Cortex of kidney (tissue), 1 donor: ENCODE measurements around the gene TMEM98.
"Not testable (repeated sequence)": the region's sequence is repeated elsewhere in the genome, so short reads cannot be mapped to it uniquely, and the experiment has no call there.

Source experiments
- DNase-seq: peaks from one replicate; lab custom pipeline; 2025; lab: John Stamatoyannopoulos, UW

The TMEM98 gene, protein sequence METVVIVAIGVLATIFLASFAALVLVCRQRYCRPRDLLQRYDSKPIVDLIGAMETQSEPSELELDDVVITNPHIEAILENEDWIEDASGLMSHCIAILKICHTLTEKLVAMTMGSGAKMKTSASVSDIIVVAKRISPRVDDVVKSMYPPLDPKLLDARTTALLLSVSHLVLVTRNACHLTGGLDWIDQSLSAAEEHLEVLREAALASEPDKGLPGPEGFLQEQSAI

DNA sequence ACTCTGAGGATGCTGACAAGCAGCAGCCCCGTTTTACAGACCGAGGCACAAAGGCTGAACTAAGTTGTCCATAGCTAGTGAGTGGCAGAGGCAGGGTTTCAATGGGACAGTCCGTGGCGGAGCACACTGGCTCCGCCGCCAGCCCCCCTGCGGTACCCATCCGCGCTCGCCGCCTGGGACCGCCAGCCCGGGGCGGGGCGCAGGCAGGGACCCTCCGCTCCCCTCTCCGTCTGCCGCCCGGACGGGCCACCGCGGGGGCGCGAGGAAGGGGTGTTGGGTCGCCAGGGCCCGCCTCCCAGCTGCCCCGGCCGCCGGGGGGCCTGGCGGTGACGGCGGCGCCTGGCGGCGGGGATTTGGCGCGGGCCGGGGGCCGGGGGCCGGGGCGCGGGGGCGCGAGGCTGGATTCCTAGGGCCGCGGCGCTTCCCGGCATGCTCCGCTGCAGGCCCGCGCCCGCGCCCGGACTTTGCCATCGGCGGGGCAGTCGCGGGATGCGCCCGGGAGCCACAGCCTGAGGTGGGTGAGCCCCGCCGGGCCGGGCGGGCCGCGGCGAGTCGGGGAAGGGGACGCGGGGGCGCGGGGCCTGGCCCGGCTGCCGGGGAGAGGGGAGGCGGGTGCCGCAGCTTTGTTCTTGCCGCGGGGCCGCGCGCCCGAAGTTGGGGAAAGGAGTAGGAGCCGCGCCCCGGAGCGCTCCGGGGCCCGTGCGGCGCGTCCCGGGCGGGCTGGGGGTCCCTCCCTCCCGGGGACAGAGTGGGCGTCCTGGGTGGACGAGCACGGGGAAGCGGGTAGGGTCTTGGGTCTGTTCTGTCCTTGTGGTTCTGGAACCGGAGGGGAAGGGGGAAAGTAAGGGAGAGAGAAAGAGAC is at the start of gene TMEM98:
TMEM98 (plus strand) TSS at position 430 of the 862 bp plus-strand sequence. CDS start 3,376 bp downstream, outside the sequence.
- DNase-seq = no peak

DNA sequence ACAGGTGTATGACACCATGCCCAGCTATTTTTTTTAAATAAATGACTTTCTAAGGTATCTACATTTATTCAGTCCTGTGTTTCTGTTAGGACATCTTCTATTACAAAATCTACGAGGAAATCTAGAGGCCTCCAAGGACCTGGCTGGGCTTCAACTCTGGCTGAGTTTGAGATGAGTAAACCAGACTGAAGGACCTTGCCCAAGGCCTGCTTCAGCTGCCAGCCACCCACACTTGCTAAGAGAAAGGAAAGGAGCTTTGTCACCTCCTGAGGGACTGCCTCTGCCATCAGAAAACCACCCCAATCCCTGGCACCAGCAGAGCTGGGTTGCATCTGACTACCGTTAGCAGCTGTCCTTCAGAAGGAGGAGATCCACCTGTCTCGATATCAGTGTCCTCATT is 49.7 kb upstream of the TMEM98 start:
- DNase-seq = no peak

DNA sequence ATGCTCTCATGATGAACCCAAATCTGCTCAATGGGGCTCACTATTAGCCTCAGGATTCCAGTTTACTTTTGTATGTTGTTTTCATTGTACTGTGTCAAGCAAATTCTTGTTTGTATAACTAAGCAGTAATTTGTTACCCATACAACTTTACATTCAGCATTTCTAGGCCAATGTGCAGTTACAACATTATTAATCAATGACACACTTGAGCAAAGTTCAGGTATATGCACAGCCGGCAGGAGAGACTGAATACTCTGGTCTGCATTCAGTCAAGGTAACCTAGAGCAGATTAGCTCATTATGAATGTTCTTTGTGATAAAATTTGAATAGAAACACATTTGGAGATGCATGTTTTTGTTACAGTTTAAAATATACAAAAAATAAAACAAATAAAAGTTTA is 48.8 kb upstream of the TMEM98 start:
- no peak for DNase-seq

DNA sequence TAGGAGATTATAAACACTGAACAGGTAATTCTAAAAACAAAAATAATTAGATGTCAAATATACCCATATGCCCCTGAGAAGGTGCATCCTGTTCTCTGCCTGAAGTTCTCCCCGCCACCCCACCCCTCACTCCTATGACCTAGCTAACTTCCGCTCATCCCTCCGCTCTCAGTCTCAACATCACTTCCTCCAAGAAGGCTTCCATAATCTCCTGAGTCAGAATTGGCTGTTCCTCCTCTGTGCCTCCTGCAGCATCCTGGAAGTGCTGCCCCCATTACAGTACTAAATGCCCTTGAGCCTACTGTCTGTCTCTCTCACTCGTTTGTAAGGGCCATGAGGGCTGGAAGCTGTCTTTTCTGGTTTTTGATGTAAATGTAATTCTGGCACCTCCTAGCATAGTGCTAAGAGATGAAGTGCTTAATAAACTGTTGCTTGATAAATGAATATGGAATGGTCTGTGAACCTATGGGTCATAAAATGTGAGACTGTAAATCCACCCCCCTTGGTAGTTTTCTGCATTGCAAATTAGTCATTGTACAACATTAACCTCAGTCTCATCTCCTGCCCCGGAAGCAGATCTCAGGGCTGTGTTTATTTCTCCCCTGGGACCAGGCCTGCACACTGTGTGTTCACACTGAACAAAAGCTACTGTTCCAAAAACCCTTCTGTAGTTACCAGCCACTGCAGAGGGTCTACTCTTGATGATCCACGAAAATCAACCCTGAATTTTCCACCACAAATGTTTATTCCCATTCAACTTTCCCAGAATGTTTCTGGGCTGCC is 47.1 kb upstream of the TMEM98 start:
- DNase-seq = no peak

DNA sequence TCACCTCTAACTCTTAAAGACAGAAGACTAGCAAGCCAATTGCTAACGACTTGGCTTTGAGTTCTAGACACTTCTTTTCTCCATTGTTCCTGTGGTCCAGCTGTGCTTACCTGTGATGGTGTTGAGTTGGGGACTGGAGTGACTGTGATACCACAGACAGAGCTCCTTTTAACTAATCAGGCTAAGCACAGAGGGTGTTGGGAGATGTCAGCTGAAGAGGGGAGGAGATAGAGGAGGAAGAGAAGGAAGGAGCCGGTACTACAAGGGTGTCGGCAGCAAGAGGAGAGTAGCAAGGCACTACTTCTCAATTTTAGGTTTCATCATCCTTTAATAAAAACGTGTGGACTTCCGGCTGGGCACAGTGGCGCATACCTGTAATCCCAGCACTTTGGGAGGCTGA is 45.9 kb upstream of the TMEM98 start:
- DNase-seq = no peak

DNA sequence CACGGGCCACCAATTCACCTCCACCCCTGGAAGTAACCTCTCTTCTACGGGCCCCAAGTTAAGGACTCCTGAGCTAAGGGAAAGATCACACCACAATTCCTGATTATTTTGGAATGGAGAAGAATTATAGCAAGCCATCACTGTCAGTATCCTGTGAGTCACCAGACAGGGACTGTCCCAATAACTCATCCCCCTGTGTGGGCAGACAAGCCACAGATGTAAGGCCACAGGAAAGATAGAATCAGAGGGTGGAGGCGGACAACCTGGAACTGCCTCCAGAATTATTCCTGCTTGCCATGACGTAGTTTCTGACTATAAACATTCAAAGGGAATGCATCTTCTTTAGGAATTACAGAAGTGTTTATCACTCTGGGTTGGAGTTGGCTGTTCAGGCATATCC is 45.2 kb upstream of the TMEM98 start:
- DNase-seq = no peak

DNA sequence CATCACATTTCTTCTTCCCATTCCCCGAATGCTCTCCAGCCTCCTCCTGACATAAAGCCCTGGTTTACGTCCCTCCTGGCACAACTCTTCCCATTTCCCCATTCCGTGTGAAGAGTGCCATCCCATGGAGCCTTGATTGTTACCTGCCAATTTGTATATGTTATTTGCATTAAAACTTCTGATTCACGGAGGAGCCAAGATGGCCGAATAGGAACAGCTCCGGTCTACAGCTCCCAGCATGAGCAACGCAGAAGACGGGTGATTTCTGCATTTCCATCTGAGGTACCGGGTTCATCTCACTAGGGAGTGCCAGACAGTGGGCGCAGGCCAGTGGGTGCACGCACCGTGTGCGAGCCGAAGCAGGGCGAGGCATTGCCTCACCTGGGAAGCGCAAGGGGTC is 41.0 kb upstream of the TMEM98 start:
- DNase-seq = not testable (repeated sequence)

DNA sequence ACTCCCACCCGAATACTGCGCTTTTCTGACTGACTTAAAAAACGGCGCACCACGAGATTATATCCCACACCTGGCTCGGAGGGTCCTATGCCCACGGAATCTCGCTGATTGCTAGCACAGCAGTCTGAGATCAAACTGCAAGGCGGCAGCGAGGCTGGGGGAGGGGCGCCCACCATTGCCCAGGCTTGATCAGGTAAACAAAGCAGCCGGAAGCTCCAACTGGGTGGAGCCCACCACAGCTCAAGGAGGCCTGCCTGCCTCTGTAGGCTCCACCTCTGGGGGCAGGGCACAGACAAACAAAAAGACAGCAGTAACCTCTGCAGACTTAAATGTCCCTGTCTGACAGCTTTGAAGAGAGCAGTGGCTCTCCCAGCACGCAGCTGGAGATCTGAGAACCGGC is 40.5 kb upstream of the TMEM98 start:
- not testable (repeated sequence) for DNase-seq

DNA sequence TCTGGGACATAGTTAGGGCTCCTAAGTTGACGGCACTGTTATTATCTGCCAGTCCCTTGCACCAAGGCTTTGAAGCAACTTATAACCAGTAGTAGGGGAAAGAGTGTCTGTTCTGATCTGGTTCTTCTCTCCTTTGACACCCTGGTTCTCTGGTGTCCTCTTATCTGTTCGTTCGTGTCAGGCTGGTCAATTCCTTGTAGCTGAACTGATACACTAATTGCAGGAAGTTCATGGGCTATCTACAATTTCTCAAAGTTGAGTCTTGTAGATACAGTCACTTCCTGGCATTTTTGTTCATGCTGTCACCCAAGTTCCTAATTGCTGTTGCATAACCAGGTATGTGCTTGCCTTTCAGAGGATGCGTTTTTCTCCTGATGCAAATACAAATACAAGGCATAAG is 33.7 kb upstream of the TMEM98 start:
- no peak for DNase-seq

DNA sequence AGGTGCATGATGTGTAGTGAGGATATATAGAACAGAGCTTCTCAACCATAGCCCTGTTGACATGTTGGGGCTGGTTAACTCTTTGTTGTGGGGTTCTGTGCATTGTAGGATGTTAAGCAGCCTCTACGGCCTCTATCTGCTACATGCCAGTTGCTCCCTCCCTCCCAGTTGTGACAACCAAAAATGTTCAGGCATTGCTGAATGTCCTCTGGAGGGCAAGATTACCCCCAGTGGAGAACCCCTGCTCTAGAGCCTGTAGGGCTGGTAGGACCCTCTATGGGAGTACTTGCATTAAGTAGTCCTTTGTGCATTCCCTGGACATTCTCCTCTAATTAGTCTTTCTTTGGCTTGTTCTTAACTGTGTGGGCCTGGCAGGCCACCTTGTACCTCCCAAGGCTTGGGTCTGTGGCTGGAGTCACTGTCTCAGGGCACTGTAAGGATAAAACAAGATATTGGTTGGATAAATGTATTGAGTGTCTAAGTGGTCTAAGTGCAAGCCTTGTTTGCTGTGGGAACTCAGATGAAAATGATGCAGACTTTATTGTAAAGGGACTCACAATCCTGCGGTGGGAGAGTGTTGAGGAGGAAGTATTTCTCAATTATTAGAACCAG is 31.2 kb upstream of the TMEM98 start:
- no peak for DNase-seq

DNA sequence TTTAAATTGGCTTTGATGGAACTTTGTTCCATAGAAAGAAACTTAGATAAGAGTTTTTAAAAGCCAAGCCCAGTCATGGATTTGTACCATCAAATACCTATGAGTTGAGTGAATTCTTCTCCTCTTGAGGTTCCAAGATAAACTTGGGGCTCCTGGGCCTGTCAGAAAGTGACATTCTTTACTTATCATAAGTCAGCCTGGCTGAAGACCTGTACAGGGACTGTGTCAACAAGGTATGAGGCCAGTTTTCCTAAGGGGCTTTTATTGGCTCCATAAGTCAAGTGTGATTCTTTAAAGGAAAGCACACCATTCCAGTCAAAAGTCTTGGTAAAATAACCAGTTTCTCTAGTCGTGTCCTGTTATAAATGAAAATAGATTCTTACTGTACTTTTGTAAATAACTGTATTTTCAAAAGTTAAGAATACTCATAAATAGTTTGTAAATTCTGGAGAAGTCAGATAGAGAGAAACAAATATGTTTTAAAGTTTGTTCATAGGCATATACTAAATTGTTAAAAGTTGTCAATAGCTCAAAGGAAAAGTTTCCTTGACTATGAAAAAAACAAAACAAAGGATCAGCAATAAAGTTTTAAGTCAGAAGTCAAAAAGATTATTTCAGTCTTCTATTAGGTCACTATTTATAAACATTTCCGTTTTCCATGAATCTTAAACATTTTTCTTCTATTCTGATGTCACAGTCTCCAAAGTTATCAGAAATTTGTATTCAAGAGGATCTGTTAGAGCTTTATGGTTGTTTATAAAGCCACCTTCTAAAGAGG is 28.5 kb upstream of the TMEM98 start:
- DNase-seq = no peak

DNA sequence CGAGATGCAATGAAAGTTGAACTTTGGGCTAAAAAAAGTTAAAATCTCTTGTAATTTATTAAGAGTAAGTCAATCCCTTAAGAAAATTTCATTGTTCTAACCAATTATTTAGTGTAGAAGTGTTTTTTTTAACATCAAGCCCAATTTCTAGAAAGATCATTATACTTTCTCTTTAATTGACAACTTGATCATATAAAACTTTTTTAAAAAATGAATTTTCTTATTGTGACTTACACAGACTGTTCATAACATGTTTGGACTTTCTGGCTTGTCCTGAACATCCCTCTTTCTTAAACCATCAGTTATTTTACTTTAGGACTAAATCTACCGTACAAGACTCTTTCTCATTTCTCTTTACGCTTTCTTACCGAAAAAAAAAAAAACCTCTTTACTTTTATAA is 26.2 kb upstream of the TMEM98 start:
- no peak for DNase-seq

DNA sequence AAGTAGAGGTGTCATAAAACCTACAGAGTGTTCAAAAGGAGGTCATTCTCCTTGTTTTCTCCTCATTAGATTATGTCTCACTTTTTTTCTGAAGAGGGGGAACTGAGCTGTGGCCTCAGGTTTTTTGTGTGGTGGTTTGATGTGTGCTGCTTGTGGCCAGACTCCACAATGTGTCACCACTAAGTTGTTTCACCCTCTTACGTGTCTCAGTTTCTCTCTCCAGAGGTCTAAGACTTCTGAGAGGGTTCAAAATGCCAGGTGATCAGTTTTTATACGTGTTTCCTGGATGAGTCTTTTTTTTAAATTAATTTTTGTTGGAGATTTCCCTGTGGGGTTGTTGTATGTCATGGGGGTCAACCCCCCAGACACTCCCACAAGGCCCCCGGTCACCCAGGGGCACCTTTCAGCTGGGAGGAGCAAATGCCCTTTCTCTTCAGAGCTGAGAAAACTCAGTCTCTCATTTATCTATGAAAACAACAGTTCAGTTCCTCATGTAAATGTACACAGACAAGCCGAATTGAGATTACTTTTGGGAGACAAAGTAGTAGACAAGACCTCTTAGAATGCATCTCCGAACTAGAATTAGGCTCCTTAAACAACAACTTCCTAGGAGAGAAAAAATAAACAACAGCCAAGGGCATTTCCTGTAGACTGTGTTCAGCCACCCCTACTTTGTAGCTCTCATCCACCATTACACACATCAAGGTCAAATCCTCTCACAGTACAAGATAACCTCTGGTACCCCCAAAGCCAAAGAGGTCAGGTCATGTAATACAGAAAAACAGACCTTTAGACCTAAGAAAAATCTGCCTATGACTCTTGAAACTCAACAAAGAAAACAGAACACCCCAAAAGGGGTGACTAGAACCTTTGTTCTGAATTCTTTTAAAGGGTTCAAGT is 23.9 kb upstream of the TMEM98 start:
- DNase-seq = no peak

DNA sequence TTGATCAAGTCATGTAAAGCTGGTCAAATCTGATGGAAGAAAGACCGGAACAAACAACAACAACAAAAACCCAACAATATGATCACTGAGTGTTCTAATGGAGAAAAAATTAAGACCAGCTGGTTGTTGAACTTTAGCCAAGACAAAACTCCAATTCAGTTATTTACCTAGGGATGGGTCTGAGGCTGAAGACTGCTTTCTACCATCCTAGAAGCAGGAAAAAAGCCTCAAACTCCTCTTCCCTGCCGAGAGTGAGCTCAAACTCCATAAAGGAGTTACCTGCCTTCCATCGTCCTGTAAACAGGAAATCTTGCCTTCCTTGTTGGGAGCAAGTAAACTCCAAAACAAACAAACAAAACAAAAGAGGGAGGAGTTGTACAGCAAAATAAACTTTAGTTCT is 23.1 kb upstream of the TMEM98 start:
- no peak for DNase-seq

DNA sequence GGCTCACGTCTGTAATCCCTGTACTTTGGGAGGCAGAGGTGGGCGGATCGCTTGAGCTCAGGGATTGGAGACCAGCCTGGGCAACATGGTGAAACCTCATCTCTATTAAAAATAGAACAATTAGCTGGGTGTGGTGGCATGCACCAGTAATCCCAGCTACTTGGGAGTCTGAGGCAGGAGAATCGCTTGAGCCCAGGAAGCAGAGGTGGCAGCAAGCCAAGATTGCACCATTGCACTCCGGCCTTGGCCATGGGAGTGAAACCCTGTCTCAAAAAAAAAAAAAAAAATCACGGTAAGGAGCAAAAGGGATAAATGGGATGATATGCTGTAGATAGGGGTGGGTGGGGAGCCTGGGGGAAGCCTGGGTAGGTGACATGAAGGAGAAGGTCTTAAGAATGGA is 20.4 kb upstream of the TMEM98 start:
- DNase-seq = no peak

DNA sequence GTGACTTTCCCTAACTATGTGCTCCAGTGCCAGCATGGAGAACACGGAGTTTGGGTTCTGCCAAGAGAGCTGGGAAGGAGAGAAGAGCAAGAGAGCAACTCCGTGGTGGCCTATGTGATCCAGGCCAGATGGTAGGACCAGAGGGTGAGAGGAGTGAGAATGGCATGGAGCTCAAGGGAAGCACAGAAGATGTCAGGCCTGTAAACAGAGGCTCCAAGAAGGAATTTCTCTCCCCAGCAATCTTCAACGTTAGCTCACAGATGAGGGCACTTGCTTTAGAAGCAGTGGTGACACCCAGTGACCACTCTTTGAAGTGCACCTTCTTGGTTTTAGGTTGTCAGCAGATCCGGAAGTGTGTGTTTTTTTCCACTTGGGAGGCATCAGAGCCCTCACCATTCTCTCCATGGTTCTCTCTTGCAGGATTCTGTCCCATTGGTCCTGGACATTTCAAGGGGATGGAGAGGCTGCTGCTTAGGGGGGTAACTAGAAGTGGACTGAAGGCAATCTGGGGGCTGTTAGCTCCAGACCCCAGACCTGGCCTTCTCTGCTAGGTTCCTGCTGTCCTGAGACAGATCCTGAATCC is 18.1 kb upstream of the TMEM98 start:
- no peak for DNase-seq

DNA sequence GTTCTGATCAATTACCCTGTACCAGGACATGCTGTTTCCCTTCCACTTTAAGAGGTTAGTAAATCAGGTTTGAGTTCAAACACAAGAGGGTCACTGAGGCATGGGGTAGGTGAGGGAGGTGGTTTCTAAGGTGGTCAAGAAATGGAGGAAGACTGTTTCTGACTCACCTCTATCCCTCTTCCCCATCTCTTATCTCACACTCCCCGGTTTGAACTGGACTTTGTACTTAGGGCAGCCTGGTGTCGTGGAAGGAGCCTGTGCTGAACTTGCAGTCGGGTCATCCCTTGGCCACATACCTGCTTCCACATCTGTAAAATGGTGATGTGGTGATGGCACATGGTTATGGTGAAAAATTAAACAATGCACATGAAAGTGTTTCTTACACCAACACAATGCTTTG is 17.2 kb upstream of the TMEM98 start:
- DNase-seq = no peak

DNA sequence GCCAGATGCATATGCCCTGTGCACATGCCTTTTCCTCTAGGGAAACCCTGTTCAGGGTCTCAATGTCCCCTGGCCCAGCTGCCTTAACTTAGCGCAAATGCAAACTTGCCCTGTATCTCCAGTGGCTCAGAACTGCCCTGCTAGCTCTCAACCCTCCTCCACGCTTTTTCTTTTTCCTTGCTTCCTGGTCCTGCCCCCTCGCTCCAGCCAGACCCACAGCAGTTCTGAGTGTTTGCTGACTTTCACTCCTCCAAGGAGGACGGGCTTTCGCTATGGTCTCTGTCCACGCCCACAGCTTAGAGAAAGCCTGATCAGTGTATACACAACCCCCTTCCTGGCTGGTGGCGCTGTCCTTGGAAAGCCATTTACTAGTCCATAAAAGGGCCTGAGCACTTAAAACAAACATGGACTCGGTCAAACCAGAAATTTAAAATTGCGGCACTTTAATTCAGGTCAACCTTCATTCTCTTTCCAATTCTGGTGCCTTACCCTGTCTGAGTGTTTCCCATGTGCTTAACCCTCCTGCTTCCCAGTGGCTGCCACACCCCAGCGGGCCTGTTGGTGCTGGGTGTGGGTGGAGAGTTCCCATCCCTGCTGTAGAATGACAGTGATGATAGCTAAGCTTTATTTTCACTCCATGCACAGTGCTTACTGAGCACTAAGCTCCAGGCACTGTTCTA is 15.6 kb upstream of the TMEM98 start:
- no peak for DNase-seq

DNA sequence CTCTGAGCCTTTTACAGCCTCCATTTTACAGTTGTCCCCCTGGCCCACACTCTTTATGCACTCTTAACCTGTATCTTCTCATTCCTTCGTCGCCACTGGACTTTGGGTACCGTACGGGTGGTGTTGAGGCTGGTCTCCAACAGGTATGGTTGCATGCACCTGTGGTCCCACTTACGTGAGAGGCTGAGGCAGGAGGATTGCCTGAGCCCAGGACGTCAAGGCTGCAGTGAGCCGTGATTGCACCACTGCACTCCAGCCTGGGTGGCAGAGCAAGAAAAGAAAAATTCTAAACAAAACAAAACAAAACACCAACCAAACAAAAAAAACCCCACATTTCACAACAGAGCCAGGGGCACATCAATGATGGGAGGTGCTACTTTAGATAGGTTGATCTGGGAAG is 14.4 kb upstream of the TMEM98 start:
- DNase-seq = no peak

DNA sequence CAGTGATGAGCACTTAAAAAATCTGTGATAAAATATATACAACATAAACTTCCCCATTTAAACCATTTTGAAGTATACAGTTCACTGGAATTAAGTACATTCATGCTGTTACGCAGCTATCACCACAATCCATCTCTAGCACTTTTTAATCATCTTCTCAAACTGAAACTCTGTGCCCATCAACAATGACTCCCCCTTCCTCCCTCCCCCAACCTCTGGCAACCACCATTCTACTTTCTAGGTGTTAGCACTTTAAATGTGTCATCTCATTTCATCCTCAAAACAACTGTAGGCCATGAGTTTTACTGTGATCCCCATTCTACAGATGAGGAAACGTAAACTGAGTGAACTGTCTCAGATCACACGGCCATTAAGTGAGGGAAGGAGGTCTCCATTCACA is 13.8 kb upstream of the TMEM98 start:
- DNase-seq = no peak
